ENCODE measurements around the gene AK9. TPM values are rescaled to one million over a fixed set of nuclear protein-coding genes. Genes with fewer than 3 reads are reported as not detected.

The AK9 gene
- total and polyA plus RNA-seq, 10 of the 15 experiments (the other 5 are each of a cell fraction or from before 2014, with no cell fraction given) = 2.1 to 7.4 (median 4.2) TPM

DNA sequence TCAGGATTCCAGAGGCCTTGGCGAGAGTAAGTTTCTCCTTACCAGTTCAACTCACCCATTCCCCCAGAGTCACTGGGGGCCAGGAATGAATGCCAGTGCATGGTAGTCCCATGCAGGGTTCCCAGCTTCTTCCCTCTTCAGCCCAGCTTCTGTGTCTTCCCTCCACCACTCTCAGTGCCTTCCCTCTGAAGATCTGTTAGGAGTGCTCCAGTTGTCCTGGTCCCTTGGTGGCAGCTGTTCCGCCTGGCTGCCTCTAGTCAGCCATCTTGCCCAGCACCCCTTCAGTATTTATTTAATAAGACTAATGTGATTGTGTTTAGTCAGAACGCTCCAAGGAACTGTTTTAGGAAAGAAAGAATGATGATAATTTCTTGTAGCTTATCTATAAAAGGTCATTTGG is 23.2 kb upstream of the AK9 start:
- RAD21 ChIA-PET (ENCODE audit: unreplicated experiment) = interaction anchor here (0.6 to 2.8 kb wide), 2 partner anchors 87 to 325 kb away, joined by 3 to 15 read pairs; no protein-coding TSS in a partner anchor
- CTCF ChIA-PET = interaction anchor here (0.7 to 4.7 kb wide), 4 partner anchors 9 to 325 kb away, joined by 3 to 24 read pairs (median 14); no protein-coding TSS in a partner anchor

DNA sequence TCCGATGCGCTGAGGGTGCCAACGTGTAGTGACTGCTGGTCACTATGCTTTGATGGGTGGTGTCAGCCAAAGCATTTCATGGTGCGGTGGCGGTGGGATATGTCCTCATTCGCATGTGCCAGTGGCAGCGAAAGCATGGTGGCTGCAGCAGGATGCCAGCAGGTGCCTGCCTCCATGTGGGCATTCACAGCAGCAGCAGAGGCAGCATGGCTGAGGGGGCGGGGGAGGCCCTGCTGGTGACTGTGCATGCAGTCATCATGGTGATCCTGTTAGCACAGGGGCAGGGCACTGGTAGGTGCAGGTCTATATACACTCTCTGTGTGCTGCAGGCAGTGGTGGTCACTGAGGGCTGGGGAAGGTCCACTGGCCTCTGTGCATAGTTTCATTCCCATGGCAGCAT is 22.1 kb upstream of the AK9 start:
- Histone ChIP-seq H2AFZ (ENCODE audit: control insufficient read depth, low read depth, low read length) (no peak overlapping the region), H3K9ac (ENCODE audit: control insufficient read depth, insufficient read depth, low read length) (no peak overlapping the region), H3K4me2 (ENCODE audit: control insufficient read depth, insufficient read depth) (no peak overlapping the region), H3K4me3 (no peak overlapping the region), H3K79me2 (ENCODE audit: control insufficient read depth, insufficient read depth, low read length) (no peaks in the 10 kb centered on the region), H3K4me1 (ENCODE audit: control insufficient read depth, insufficient read depth, low read length) (no peaks in the 10 kb centered on the region), H4K20me1 (ENCODE audit: control insufficient read depth, insufficient read depth) (no peaks in the 10 kb centered on the region), H3K27ac (ENCODE audit: control insufficient read depth, insufficient read depth) (no peak overlapping the region), H3K27me3 (replicated peaks in 1 of 2; ENCODE audit: control insufficient read depth in 2 of 2, insufficient read depth in 2 of 2, low read length in 1 of 2) (no peaks in the 10 kb centered on the region), H3K9me3 (replicated peaks; ENCODE audit: control insufficient read depth, insufficient read depth, low read length) (peaks cover 1% of the 10 kb centered on the region; the same call in 2 of the 3 replicates), H3K36me3 (ENCODE audit: control insufficient read depth in 2 of 2, insufficient read depth in 2 of 2, low read length in 1 of 2) (peaks cover 0 to 1% of the 10 kb centered on the region in 2 experiments; a peak in 1 of 4 replicates)
- ChIA-PET POLR2A (no interaction called here), CTCF (interaction anchor here (2.3 to 4.7 kb wide), 2 partner anchors 8 to 326 kb away, joined by 14 to 17 read pairs; no protein-coding TSS in a partner anchor), RAD21 (ENCODE audit: unreplicated experiment) (no interaction called here), SMC1A (ENCODE audit: uncharacterized antibody, unreplicated experiment) (interaction anchor here (2.9 kb wide), 1 partner anchor 326 kb away, joined by 17 read pairs; no protein-coding TSS in a partner anchor)
- WGBS (ENCODE audit: insufficient coverage, insufficient replicate concordance, low lambda C conversion rate, missing lambda C conversion rate) = 94% methylated on average over 8 of the region's 8 CpGs
- TF ChIP-seq TCF3 (IDR thresholded peaks at IDR 0.05; ENCODE audit: borderline replicate concordance, insufficient read depth, low read depth, low read length) = no peak
- no peak for TF ChIP-seq ESRRA (IDR thresholded peaks at IDR 0.05; ENCODE audit: low read length)
- no peak for TF ChIP-seq HDAC2 (IDR thresholded peaks at IDR 0.05)
- no peak for TF ChIP-seq HDAC6 (IDR thresholded peaks at IDR 0.05; ENCODE audit: unreplicated experiment)
- TF ChIP-seq BCL3 (IDR thresholded peaks at IDR 0.05; ENCODE audit: borderline replicate concordance, insufficient read depth, low read depth, low read length, poor library complexity, severe bottlenecking) = no peak
- no peak for TF ChIP-seq DPF2 (IDR thresholded peaks at IDR 0.05)
- no peak for TF ChIP-seq ZNF217 (IDR thresholded peaks at IDR 0.05)
- TF ChIP-seq SMARCA5 (IDR thresholded peaks at IDR 0.05) = no peak
- no peak for TF ChIP-seq RELB (IDR thresholded peaks at IDR 0.05; ENCODE audit: low read depth)
- FAIRE-seq (no peak), ATAC-seq (no peak), DNase-seq (ENCODE audit: low read depth, low spot score) (no peak)
- in situ Hi-C loops (cut with MboI) = no loop called here
- intact Hi-C loops (cut with micrococcal nuclease; ENCODE audit: unreplicated experiment) = no loop called here
- BruUV-seq (replicated peaks) = no TSS peak

More for the DNA sequence above, 23.2 kb upstream of the AK9 start:
- Histone ChIP-seq H2AFZ (ENCODE audit: control insufficient read depth, low read depth, low read length) (no peak overlapping the region), H4K20me1 (ENCODE audit: control insufficient read depth, insufficient read depth) (no peaks in the 10 kb centered on the region), H3K4me1 (ENCODE audit: control insufficient read depth, insufficient read depth, low read length) (no peaks in the 10 kb centered on the region), H3K79me2 (ENCODE audit: control insufficient read depth, insufficient read depth, low read length) (no peaks in the 10 kb centered on the region), H3K27me3 (replicated peaks in 1 of 2; ENCODE audit: control insufficient read depth in 2 of 2, insufficient read depth in 2 of 2, low read length in 1 of 2) (no peaks in the 10 kb centered on the region), H3K4me3 (no peak overlapping the region), H3K9ac (ENCODE audit: control insufficient read depth, insufficient read depth, low read length) (no peak overlapping the region), H3K4me2 (ENCODE audit: control insufficient read depth, insufficient read depth) (no peak overlapping the region), H3K27ac (ENCODE audit: control insufficient read depth, insufficient read depth) (no peak overlapping the region), H3K9me3 (replicated peaks; ENCODE audit: control insufficient read depth, insufficient read depth, low read length) (no peaks in the 10 kb centered on the region; the same call in 2 of the 3 replicates), H3K36me3 (ENCODE audit: control insufficient read depth in 2 of 2, insufficient read depth in 2 of 2, low read length in 1 of 2) (peaks cover 0 to 1% of the 10 kb centered on the region in 2 experiments; a peak in 2 of 4 replicates)
- no peak for FAIRE-seq
- TF ChIP-seq PAX5 (IDR thresholded peaks at IDR 0.05; ENCODE audit: borderline replicate concordance, low read depth, low read length) (peak; percentile 82; the same call in 1 of the 2 replicates), FOXK2 (IDR thresholded peaks at IDR 0.05) (no peak)
- no peak for DNase-seq (ENCODE audit: low read depth, low spot score)
- WGBS (ENCODE audit: insufficient coverage, insufficient replicate concordance, low lambda C conversion rate, missing lambda C conversion rate) = 66% methylated on average over 3 of the region's 3 CpGs
- in situ Hi-C loops (cut with MboI) (no loop called here), intact Hi-C loops (cut with micrococcal nuclease; ENCODE audit: unreplicated experiment) (no loop called here)
- BruUV-seq (replicated peaks) = no TSS peak
- ATAC-seq = no peak
- ChIA-PET SMC1A (ENCODE audit: uncharacterized antibody, unreplicated experiment) (interaction anchor here (1.6 to 4.0 kb wide), 2 partner anchors 325 to 676 kb away, joined by 7 to 20 read pairs; no protein-coding TSS in a partner anchor), POLR2A (interaction anchor here (0.6 kb wide), 2 partner anchors 17 to 202 kb away, joined by 3 to 4 read pairs; no protein-coding TSS in a partner anchor)

Measured in GM12878 (cell line).